GM19372 (cell line): ENCODE data around the gene OR10G7.

Experiments
- ATAC-seq: cut with Tn5 transposase; IDR thresholded peaks from one replicate; pipeline ENCODE4 v1.9.1; 2021; ENCODE audit warnings: mild to moderate bottlenecking, low read depth, moderate library complexity; ENCODE audit not compliant: unreplicated experiment

OR10G7 gene, protein sequence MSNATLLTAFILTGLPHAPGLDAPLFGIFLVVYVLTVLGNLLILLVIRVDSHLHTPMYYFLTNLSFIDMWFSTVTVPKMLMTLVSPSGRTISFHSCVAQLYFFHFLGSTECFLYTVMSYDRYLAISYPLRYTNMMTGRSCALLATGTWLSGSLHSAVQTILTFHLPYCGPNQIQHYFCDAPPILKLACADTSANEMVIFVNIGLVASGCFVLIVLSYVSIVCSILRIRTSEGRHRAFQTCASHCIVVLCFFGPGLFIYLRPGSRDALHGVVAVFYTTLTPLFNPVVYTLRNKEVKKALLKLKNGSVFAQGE

DNA sequence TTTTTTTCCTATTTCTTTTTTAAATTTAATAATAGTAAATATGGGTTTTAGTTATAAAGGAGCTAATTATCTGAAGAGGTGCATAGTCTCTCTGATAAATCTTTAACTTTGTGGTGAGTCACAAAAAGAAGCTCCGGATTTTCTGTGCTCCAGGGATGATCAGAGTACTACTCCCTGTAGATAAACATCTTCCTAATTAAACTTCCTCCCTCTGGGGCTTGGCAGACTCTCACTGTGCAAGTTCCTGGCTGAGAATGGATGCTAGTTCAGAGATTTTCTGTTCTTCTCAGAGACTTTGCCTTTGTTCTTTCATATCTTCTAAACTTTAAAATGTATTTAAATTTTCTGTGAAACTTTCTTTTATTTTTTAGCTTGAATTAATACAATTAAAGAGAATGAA is at the start of gene OR10G7:
Gene OR10G7, minus strand, starts transcription at position 72 of the 400 bp plus-strand sequence. CDS start 2,324 bp downstream, outside the sequence.
- no peak for ATAC-seq

DNA sequence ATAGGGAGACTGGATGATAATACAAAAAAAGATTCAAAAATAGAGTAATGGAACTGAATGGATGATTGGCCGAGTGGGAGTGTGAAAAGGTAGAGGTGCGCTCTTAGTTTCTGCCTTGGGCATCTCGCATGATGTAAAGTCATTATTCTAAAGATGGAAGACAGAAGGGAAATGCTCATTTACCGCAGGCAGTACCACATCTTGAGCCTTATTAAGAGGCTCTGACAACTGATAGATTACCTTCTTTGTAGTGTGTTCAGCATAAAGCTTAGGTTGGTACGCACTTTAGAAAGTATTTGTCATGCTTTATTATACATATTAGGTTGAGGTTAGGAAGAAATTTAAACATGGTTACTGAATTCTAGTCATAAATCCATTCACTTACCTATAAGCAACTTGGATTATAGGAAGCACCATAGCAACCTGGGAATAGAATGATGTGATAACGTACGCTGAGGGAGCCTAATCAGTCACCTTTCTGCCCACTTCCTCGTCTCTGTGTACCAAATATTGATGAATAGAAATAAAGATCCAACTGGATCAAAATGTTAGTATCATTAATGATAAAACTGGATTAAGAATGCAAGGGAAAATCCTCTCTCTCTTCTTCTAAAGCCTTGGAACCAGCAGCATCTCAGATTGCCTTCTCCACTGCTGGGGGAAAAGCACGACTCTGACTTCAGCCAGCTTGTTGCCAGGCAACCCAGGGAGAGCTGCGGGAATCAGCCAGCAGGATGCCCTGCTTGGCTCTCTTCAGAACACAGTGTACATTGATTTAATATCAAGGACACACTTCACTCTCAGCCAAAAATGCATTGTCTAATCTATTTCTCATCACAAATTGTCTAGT is 45.1 kb upstream of the OR10G7 start:
- ATAC-seq = no peak

DNA sequence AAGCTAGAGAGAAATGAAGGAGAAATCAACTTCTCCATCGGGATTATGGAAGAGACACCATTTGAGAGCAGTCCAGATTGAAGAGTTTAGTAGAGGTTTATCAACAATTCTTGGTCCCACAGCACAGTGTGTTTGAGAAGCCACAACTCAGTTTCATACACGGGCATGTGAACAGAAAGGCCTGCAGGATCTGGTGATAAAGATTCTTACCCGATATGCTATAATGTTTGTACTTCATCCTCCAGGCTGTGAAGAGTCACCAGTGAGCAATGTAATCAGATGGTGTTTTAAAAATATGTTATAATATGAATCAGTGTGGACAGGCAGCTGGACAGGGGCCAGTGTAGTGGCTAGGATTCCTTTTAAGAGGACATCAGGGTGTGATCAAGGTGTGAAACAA is 44.5 kb upstream of the OR10G7 start:
- no peak for ATAC-seq

DNA sequence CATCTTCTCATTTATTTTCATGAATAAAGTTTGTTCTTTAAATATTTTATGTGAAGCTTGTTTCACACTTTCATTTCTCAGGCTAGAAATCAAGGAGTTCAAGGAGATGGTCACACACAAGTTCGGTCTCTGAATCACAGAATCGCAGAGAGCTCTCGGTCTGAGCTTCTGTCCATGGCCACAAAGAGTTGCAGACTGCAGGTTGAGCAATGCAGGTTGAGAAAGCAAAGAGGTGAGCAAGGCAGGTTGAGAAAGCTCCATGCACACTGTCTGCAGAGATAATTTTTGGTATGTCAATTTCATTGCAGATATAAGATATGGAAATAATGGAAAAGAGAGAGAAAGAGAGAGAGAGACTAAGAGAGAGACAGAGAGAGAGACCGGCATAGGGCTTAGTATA is 41.2 kb upstream of the OR10G7 start:
- ATAC-seq = no peak

DNA sequence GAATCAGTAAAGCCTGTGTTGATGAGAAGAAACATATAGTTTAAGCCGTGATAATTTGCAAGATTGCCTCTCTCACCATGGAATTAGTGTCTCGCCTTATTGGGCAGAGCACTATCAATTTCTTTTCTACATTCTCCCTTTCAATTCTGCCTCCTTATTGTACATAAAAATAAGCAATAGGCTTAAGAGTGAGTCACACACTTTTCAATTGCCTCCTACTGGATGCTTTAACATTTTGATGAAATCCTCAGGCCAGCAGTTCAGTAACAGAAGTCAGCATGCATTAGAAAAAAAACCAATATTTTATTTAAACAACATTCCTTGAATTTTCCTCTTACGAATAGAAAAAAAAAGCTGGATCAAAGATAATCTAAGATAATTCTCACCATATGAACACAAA is 40.4 kb upstream of the OR10G7 start:
- no peak for ATAC-seq

DNA sequence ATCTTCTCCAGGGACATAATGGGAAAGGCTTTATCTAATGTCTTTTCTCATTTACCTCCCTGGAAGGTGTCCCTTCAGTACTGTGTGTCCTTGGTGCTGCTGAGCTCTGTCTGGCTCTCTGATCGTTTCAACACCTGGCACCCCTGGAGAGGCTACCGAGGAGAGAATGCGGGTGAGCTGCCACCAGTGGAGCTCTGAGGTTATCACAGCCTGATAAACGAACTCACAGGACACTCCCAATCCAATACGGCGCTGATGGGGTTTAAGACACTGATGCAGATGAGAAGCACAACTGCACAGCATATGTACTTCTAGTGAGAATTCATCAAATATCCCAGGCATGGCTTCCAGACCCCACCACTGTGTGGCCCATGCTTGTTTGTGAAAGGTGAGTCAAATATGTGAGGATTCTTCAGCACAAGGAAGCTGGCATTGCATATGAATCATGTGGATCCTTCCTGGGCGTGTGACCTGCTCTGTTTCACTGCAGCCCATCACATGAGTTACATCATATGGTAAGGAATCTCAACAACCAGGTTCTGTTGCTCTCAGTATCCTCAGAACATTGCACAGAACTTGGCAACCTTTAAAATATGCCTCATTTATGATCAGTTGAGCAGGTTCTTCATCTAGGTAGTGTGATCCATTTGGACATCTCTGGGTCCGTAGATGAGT is 39.3 kb upstream of the OR10G7 start:
- no peak for ATAC-seq

DNA sequence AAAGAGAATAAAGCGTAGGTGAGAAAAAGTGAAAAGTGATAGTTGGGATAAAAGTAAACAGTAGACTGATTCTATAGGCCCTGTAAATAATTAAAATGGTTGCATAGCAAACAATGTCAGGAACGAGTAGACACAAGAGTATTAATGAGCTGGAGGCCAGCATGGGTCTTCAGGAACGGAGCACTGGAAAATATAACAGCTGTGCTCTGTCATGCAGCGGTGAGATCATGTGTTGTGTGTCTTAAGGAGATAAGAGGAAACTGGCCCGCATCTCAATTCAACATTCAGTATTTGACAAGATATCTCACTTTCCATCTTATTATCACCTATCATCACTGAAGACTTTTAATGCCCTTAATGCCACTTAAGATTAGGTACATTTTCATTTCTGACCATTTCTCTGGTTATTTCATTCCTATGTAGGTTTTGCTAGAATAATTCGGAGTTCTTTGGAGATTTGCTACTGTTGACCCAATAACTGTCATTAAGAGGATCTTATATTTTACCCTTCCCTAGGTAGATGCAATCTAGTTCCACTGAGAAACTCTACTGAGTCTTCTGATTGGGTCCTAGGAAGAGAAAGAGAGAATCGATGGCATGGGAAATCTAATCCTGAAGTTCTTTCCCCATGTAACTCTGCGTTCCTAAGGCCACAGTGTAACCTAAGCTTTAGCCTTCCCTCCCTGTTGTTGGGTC is 38.7 kb upstream of the OR10G7 start:
- no peak for ATAC-seq

DNA sequence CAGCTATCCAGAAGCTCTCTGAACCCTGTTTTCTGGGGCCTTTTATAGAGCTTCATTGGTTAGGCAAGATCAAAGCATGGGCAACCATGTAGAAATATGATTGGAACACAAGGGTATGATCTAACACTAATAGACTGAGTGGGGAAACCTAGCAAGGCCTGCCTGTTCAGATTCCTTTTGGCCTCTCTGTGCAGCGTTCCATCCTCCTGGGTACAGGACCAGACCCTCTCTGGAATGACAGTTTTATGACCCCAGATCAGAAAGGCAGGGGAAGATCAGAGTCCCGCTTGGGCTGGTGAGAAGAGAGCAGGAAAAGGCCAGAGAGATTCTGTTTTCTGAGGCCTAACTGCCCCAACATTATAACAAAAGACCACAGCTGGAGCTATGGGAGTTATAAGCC is 37.5 kb upstream of the OR10G7 start:
- ATAC-seq = no peak

DNA sequence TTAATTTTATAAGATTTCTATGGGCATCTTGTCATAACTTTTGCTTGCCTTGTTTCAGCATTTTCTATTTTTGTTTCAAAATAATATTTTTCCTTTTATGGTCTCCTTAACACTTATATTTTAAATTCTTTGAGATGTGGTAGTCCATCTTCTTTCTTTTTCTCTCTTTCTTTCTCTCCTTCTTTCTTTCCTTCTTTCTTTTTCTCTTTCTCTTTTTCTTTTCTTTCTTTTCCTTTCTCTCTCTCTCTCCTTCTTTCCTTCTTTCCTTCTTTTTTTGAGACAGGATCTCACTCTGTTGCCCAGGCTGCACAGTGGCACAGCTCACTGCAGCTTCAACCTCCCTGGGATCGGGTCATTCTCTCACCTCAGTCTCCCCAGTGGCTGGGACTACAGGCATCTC is 36.1 kb upstream of the OR10G7 start:
- no peak for ATAC-seq

DNA sequence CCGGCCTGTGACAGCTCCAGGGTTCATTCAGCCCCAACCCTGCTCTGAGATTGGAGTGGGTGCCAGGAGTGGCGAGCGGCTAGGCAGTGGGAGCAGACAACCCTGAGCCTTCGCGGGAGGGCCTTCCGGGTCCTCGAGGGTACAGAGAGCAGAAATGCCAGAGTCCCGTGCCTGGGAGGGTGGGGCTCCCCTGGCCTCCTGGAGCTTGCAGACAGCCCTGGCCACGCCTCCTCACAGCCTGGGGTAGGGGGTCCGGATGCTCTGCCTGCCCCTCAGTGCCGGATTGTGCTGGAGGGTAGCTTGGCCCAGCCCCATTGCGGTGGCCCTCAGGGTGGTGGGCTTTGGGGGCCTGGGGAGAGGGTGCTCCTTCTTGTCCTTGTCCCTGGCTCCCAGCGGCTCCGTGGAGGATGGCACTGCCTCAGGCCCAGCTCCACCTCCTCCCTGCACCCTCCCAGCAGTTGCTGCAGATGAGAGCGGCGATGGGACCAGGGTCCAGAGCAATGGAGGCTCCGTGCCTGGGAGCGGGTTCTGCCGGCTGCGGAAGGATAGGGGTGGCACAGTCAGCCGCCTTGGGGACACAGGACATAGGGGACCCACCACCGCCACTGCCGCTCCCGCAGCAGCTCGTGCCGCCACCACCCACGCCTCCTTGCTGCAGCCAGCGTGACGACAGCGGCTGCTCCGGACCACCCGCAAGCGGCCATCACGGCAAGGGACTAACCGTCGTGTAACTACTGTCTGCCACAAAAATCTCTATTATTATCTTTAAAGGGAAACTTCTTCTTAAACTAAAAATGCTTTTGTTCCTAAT is 34.9 kb upstream of the OR10G7 start:
- ATAC-seq = peak; percentile 79

DNA sequence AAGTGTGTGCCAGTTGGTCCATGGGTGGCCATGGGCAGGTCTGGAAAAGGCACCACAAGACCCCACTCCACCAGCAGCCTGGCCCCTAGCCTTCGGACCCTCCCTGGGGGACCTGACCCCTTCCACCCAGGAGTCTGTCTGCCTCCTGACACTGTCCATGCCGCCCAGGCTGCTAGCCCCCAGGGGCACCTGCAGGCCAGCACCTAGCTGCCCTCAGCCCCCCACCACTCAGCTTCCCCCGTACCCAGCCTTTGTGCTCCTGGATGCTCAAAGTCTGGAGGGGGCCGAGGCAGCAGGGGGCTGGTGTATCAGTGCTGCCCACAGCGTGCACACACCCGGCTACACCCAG is 34.3 kb upstream of the OR10G7 start:
- no peak for ATAC-seq

DNA sequence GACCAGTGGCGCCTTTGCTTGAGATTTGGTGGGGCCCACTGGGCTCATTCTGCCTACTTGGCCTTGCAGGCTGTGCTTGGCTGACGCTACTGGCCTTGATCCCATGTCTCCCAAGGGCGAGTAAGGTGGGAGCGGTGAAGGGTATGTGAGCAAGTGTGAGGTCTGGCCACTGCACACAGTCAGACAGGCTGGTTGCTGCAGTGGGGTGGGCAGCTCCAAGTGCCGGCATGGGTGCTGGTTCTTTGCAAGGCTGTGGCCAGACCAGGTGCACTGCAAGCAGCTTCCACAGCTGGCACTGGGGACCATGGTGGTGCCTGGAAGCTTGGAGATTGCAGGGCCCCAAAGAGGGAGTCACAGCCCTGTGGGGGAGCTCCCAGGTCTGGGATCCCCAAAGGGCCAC is 33.4 kb upstream of the OR10G7 start:
- ATAC-seq = no peak

DNA sequence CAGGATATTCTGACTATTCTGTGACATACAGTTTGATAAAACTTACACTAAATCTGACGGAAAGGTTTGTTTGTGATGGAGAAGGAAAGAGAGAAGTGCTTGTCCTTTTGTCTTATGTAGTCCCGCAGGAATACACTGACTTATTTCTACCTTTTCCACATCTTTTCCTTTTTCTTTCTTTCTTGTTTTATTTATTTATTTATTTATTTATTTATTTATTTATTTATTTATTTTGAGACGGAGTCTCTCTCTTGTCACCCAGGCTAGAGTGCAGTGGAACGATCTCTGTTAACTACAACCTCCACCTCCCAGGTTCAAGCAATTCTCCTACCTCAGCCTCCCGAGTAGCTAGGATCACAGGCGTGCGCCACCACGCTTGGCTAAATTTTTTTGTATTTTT is 31.0 kb upstream of the OR10G7 start:
- ATAC-seq = no peak

DNA sequence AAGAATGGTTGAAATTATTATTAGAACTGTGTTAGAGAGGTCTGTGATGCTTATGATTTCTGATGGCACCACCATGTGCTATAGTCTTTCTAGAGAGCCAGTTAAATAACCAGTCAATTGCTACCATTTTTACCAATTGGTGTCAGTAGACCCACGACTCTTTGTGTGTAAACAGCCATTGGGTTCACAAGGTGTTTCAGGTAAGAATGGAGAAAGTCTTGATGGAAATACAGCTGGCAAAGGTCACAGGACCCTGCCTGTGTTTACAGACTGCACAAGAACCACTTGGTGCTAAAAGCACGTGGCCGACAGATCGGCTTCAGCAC is 30.5 kb upstream of the OR10G7 start:
- no peak for ATAC-seq

DNA sequence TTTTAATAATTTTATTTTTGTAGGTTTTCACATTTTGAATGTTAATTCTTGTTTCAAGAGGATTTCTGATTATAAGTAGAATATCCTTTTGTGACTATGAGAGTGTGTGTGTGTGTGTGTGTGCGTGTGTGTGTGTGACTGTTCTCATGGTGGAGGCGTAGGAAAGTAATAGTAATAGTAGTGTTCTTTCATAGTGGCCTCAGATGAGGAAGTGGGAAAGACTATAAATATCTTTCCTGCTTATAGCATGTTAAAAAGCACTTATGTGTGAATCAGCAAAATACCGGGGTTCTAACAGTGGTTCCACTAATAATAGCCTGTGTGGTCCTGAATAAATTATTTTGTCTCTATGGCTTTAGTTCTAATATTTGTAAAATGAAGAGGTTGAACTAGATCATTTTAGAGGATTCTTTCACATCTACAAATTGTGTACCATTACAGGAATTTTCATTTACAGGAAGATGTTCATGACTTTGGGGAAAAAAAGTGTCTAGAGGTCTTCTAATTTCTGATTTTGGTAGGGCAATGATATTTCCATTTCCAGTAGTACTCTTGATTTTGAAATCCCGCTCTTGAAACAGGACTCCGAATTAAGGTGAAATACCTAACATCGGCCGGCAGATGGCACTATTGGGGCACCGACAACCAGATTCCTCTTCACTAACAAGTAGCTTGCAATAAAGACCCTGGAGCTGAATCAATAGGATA is 29.9 kb upstream of the OR10G7 start:
- ATAC-seq = peak; percentile 72

DNA sequence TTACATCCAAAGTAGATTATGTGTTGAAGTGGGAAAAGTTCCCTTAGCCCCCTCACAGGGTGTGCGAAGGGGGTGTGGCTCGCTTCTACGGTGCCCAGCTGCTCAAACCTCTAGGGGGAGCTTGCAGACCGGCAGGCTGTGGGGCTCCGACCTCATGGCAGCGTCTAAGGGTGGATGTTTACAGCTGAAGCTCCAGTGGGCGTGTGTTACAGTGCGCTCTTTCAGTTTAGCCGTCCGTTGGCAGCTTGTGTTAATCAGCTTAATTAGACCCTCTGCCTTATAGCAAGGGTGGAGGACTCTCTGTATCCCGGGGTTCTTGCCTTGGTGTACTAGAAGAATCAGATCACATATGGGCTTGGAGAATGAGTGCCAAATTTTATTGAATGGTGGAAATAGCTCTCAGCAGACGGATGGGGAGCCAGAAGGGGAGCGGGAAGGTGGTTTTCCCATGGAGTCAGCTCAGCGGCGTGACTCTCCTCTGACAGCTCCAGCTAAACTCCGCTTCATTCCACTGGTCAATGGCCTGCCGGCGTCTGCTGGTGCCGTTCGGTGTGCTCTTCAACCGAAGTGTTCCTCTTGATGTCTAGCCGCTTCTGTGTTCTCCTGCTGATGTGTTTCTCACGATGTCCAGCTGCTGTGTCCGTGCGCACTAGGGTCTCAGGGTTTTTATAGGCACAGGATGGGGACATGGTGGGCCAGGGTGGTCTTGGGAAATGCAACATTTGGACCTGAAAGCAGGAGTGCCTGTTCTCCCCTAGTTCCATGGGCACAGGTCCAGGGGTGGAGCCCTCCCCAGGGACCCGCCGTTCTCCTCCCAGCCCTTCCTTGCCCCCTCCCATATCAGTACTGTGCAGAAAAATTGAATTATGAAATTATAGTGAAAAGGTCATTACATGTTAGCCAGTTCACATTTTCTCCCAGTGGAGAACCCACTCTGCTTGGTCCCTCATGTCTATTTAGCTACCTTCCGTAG is 28.6 kb upstream of the OR10G7 start:
- ATAC-seq = peak; percentile 74

DNA sequence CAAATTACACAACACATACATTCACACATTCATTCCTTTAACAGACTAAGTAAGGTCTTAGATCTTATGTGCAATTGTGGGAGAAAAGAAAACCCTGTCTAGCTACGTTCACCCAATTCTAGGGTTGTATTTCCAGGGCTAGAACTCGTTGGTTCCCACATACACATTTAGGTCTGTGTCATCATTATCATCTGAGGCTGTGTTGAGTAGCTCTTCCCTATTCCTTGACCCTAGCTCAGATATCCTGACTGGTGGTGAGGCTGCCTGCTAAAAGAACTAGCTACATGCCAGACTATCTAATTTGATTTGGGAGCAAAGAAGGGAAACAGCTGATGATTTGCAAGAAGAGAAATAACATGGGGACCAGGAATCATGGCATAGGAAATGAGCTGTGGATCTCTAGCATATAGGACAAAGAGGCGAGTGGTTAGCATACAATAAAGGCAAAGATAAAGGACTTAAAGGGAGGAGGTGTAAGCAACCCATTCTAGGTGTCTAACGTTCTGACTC is 27.5 kb upstream of the OR10G7 start:
- no peak for ATAC-seq

DNA sequence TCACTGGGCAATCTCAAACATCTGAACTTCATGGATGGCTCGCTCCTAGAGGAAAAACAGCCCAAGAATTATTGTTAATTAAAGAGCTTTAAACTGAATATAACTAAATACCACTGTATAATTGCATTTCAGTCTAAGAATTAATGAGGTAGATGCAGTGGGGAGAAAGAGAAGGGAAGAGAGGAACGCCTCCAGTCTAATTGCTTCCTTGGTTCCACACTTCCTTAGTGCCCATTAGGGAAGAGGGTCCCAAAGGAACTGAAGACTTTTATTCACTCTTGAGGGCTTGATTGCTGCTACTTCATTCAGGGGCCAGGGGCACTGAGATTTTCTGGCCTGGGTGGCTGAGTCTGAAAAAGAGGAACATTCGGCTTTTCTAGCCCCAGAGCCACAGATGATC is 11.8 kb upstream of the OR10G7 start:
- no peak for ATAC-seq
